Measurements from ENCODE around the gene SNAP25. TPM values are rescaled to one million over a fixed set of nuclear protein-coding genes. Genes with fewer than 3 reads are reported as not detected.

Gene SNAP25
- total RNA-seq, 1 donor from 2014 or later, result 0.60 TPM

GRCh38 chr20:10291568-10292248 is 73.1 kb downstream of the SNAP25 start:
- DNase-seq (ENCODE audit: low spot score), result no peak
- no peak overlapping the region for H3K4me3 Mint-ChIP-seq (ENCODE audit: unreplicated experiment)
- peaks cover 3% of the 10 kb centered on the region for H3K27me3 Mint-ChIP-seq (ENCODE audit: low read depth)
- H3K9me3 Mint-ChIP-seq (ENCODE audit: low read depth), result no peaks in the 10 kb centered on the region
- H3K27ac Mint-ChIP-seq (ENCODE audit: unreplicated experiment), result no peak overlapping the region
- no peaks in the 10 kb centered on the region for H3K36me3 Mint-ChIP-seq (ENCODE audit: low read depth)
- no peak for TF ChIP-seq CTCF (IDR thresholded peaks at IDR 0.05)
- no peaks in the 10 kb centered on the region for H3K4me1 Mint-ChIP-seq (ENCODE audit: low read depth)

- Mint-ChIP-seq H3K36me3 (ENCODE audit: low read depth) (no peaks in the 10 kb centered on the region), H3K9me3 (ENCODE audit: low read depth) (no peaks in the 10 kb centered on the region), H3K27ac (ENCODE audit: unreplicated experiment) (no peak overlapping the region), H3K4me3 (ENCODE audit: unreplicated experiment) (no peak overlapping the region), H3K27me3 (ENCODE audit: low read depth) (peaks cover 3% of the 10 kb centered on the region), H3K4me1 (ENCODE audit: low read depth) (peaks cover 3% of the 10 kb centered on the region)
- no peak for TF ChIP-seq CTCF (IDR thresholded peaks at IDR 0.05)
- no peak for DNase-seq (ENCODE audit: low spot score)
Measured at GRCh38 chr20:10297223-10297622, 78.6 kb downstream of the SNAP25 start.

GRCh38 chr20:10297684-10298240 is 79.1 kb downstream of the SNAP25 start:
- H3K27me3 Mint-ChIP-seq (ENCODE audit: low read depth), result peaks cover 3% of the 10 kb centered on the region
- H3K36me3 Mint-ChIP-seq (ENCODE audit: low read depth), result no peaks in the 10 kb centered on the region
- no peak overlapping the region for H3K27ac Mint-ChIP-seq (ENCODE audit: unreplicated experiment)
- H3K4me1 Mint-ChIP-seq (ENCODE audit: low read depth), result peaks cover 3% of the 10 kb centered on the region
- H3K4me3 Mint-ChIP-seq (ENCODE audit: unreplicated experiment), result no peak overlapping the region
- no peak for DNase-seq (ENCODE audit: low spot score)
- no peaks in the 10 kb centered on the region for H3K9me3 Mint-ChIP-seq (ENCODE audit: low read depth)
- TF ChIP-seq CTCF (IDR thresholded peaks at IDR 0.05), result no peak

DNA sequence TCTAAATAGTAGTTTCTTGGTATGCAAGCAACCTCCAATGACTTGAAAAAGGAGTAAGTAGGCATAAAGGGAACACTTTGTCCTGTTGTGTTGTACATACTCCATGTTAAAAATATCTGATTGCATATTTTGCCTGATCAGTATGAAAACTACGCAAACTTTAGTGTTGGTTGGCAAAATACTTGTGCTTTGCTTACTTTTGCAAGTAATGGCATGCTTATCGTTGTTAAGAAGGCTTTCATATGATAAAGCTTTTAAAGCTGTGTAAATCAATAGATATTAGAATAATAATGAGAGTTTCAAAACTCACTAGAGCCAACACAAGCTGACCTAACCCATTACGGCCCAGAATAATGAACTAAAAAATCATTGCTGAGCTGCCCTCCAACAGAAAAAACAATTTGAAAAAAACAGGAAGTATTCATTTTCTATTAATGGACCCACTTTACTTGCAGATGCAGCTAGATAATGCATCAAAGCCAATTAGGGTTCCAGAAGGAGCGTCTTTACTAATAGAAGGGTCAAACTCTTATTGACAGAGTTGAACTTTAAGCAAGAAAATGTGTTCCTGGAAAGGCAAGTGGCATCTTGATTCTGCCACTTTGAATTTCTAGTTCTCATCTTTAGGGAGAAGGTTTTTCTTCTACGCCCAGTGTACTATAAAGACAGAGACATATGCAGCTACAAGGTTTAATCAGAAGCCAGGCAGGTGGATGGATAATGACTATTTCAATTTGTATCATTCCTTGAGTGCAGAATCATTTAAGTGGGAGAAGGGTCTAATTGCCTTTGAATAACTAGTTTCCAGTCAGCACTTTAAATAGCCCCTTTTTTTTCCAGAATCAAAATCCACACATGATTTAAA is 82.2 kb downstream of the SNAP25 start:
- Mint-ChIP-seq H3K4me1 (ENCODE audit: low read depth) (peaks cover 3% of the 10 kb centered on the region), H3K36me3 (ENCODE audit: low read depth) (no peaks in the 10 kb centered on the region), H3K9me3 (ENCODE audit: low read depth) (no peaks in the 10 kb centered on the region), H3K27ac (ENCODE audit: unreplicated experiment) (no peak overlapping the region), H3K27me3 (ENCODE audit: low read depth) (peaks cover 3% of the 10 kb centered on the region), H3K4me3 (ENCODE audit: unreplicated experiment) (no peak overlapping the region)
- no peak for DNase-seq (ENCODE audit: low spot score)
- no peak for TF ChIP-seq CTCF (IDR thresholded peaks at IDR 0.05)

- H3K9me3 Mint-ChIP-seq (ENCODE audit: low read depth), result no peaks in the 10 kb centered on the region
- no peak overlapping the region for H3K27ac Mint-ChIP-seq (ENCODE audit: unreplicated experiment)
- peaks cover 24% of the 10 kb centered on the region for H3K4me1 Mint-ChIP-seq (ENCODE audit: low read depth)
- TF ChIP-seq CTCF (IDR thresholded peaks at IDR 0.05), result no peak
- no peak for DNase-seq (ENCODE audit: low spot score)
- no peak overlapping the region for H3K4me3 Mint-ChIP-seq (ENCODE audit: unreplicated experiment)
- H3K27me3 Mint-ChIP-seq (ENCODE audit: low read depth), result peaks cover 3% of the 10 kb centered on the region
- no peaks in the 10 kb centered on the region for H3K36me3 Mint-ChIP-seq (ENCODE audit: low read depth)
Measured at GRCh38 chr20:10303852-10304251, 85.2 kb downstream of the SNAP25 start.
